HG03521 (cell line): ENCODE results near the gene SORCS3.

Experiments used
- ATAC-seq: cut with Tn5 transposase; IDR thresholded peaks from one replicate; pipeline ENCODE4 v1.9.1; 2021; ENCODE audit warnings: mild to moderate bottlenecking, moderate library complexity; ENCODE audit not compliant: unreplicated experiment

SORCS3 gene

DNA sequence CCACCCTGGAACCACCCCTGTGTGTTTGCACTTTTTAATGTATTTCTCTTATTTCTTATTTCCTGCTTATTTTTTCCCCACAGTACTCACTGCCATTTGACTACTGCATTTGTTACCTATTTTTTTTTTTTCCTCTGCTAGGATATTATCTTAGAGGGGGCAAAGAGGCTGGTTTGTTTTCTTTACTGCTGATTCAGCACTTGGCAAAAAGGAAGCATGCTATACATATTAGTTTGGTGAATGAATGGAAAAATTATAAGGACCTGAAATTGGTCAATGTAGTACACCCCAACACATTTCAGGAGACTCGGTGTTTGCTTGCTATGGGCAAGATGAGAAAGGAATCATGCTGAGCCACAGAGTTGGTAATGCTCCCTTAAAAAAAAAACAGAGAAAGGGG, 193.5 kb downstream of the SORCS3 start:
- ATAC-seq = no peak

DNA sequence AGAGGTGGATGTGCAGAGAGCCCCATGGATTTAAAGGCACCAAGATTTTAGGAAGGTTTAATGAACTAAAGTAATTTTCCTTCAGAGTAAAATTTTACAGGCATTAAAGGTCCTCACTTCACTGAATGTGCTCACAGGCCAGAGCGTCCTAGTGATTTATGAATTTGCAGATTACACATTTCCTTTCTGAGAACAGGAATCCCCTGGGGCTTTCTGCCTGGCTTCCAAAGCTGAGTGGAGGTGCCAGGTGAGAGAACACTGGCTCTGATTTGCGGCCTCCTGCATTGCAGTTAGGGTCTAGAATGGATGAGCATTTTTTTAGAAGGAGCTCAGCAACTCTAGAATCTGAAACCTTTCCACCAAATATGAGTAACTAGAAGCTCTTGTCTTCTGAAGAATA, 194.3 kb downstream of the SORCS3 start:
- no peak for ATAC-seq

DNA sequence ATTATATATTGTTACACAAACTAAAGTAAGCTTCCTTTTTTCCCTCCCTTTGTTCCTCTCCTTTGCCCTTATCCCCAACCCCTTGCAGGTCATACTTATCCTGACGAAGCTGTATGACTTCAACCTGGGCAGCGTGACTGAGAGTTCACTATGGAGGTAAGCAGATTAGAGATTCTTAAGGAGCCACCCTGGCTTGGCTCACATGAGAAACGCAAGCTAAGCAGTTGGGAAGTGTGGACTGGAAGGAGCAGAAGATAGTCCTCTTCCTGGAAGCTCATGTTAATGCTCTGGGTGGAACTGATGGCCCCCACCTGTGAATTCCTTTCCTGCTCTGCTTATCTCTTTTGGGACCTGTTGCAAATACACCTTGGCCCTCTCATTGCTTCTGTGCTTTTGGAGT, 201.6 kb downstream of the SORCS3 start:
- ATAC-seq = no peak

DNA sequence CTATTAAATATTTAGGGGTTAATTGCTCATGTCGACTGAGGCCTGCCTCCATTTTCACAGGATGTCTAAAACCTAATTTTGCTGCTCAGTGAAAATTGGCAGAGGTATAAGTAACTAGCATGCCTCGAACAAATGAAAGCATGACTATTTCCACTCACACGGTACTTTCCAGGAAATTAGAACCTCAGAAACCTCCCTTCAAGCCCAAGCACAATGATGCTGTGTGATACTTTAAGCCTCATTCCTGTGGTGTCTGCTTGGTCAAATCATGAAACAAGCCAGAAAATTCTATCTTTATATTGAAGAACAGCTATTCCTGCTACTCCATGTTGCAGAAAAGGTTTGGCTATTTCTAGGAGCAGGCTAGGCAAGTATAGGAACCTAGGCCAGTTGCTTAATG, 203.0 kb downstream of the SORCS3 start:
- ATAC-seq = no peak

DNA sequence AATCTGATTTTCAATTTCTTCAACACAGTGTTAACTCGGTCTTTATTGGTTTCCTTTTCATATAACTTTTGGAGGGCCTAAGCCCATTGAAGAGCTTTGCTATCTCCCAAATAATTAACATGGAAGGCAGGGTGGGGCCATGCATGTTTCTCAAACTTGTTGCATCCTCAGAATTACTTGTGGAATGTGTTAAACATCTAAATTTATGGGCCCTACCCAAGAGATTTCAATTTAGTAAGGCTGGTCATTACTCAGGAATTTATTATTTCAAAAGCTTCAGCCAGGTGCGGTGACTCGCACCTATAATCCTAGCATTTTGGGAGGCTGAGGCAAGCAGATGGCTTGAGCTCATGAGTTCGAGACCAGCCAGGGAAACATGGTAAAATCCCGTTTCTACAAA, 208.9 kb downstream of the SORCS3 start:
- ATAC-seq = no peak

DNA sequence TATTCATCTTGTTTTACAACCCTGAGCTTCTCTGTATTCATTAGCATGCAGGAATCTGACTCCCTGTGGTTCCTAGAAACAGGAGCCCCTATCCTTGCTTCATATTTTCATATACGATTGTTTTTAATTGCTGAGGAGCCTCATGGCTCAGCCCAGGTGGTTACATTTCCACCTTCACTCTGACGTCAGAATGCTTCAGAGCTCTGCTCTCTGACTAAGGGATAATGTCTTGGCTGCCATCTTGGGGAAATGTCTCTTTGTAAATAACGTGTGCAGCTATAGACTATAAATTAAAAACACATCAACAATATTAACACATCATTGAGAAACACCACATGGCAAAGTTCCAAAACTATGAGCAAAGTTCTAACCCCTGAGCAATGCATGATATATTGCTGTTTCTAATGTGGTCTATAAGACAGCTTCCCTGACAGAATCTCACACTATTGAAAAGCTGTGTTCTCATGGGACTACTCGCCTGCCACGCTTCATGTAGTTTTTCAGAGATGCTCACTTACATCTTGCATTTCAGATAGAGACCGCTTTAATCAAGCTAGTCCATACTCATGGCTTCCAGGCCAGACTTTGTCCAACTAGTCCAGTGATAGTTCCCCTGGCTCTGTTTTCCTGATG, 227.0 kb downstream of the SORCS3 start:
- ATAC-seq = no peak

DNA sequence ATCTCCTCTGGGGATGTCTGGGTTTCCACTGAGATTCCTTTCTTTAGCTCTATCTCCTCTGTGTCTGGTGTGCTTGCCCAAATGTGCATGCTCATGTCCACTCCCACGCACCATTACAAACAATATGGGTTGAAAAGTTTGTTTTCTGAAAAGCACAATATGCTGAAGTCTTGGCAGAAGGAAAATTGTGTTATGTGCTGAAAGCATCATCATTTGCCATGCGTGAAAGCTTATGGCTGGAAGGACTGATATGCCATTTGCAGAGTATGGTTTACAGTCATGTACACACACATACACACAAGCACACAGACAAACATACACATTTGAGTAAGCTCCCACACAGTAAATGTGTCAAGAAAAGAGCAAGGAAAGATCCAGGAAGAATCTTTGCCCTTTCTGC, 231.6 kb downstream of the SORCS3 start:
- ATAC-seq = no peak

DNA sequence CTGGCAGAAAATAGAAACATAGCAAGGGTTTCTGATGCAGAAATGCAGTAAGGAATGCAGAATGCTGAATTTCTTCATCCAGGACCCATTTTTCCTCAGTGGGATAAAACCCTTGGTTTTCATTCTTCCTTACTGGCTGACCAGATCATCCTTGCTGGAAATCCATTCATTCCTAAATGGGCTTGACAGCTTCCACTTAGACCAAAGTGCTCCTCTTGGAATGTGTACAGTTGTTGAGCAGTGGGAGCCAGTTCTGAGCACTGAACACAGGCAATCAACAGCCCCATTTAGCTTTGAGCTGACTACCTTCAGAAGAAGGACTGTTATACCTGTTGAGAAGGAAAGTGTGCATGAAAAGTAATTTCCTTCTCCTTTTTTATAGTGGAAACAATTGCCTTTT, 232.1 kb downstream of the SORCS3 start:
- no peak for ATAC-seq

DNA sequence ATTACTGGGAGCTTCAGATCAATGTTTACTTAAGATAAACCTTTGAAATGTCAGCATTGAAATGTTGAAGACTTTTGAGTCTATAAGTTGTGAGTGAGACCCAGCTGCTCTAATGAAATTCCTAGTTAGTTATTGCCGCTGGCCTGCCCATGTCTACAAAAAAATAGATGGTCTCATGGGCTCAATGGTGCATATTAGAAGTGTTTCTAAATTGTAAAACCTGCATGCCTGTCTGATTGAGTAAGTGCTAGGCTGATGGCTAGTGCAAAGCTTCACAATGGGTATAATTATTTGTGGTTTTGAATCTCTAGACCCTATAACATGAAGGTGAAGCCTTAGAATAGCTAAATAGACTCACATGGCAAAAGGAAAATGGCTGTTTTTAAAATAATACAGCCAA, 234.5 kb downstream of the SORCS3 start:
- ATAC-seq = no peak

DNA sequence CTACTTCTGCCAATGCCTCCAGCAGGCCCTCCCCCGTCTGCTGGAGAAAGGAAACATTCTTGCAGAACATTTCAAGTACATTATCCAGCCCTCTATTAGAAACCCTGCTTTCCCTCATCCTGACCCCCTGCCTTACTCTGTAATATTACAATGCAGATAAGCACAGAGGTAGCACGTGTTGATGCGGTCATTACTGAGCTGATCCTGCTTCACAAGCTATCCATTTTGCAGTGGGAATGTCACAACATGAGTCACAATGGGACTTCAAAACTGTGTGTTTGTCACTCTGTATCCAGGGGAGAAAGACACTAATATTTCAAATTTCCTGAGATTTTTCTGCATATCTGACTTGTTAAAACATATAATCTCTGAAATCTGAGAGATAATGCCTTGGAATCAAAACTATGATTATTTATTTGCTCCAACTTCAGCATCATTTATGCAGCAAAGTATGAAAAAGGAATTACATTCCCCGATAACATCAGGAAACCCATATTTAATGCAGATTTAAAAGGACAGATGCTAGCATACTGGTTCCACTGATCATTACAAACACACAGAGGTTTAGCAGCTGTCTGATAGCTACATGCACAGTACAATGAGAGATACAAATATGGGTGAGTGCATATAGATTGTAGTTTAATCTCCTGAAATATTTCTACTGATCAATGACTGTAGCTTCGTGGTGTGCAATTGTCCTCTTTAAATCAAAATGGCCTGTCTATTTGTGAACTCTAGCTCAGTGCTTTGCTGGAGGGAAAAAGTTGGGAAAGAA, 239.7 kb downstream of the SORCS3 start:
- ATAC-seq = no peak

DNA sequence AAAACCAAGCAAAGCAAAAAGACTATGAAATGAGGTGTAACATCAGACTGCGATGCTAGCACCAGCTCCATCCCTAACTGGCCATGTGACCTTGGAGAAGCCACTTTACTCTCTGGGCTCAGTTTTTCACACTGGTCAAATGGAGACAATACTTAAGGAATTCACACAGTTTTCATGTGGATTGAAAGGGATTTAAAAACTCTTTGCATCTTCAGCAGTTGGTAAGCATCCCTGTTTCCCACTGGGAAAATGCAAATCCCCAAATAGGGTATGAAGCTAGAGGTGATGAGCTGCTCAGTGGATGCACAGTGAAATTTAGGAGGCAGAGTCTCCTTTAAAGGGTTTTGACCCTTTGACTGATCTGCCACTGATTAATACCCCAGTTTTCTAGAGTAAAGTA, 240.7 kb downstream of the SORCS3 start:
- ATAC-seq = no peak

DNA sequence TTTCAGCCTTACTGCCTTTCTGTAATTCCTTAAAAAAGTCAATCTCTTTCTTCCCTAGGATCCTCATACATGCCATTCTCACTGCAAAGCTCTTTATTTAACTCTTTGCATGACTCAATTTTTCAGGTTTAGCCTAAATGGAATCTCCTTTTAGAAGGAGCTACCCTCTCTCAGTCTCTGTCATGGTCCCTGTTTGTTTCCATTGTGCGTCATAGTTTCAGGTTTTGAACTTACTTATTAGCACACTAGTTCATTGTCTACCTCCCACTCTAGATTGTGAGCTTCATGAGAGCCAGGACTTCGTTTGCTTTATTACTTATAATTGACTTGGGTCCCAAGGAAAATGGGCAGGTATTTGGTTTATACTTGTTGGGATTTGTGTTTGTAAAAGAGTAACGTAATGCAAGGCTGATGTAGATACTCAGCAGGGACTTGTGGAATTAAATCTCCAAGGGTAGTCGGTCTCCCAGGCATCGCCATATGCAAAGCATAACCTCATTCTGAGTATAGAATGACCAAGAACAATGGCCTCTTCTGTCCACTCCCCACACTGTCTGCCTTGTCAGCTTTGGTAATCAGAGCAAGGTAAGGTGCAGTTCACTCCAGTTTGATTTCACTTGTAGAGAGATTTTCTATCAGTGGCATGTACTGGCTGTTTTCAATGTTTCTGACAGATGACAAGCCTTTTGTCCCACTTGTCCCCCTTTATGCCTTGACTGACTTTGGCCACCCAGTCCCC, 252.0 kb downstream of the SORCS3 start:
- ATAC-seq = no peak

DNA sequence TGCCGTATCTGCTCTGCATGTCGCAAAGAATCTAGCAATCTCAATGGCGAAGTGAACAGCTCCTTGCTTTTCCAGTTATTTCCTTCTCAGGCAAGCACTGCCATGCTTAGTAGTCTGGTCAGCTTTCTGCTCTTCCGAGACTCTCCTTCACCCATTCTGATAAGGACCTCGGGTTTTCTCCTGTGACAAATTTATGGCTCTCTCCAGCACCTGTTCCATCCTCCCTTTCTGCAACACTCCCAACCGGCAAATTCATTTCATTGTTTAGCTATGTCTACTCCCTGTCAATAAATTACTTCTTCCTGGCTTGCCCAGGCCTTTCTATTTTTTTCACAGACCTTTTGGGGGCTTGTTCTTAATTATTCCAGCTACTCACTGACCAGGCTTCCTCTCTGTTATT, 252.6 kb downstream of the SORCS3 start:
- ATAC-seq = no peak

DNA sequence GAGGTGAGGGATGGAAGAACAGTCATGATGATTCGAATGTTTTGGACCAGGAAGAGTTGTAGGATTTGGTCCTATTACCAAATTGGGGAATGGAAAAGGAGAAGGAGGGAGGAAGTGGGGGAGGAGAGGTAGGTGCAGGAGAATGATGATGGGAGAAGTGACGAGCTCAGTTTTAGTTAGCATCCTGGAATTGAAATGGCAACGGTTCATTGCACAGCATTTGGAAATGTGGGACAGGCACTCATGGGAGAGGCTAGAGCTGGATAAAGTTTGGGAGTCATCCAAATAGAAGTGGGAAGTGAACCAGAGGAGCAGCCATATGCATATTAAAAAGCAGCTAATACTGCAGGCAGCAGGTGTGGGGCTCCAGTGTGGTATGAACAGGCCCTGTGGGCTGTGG, 253.6 kb downstream of the SORCS3 start:
- ATAC-seq = no peak

DNA sequence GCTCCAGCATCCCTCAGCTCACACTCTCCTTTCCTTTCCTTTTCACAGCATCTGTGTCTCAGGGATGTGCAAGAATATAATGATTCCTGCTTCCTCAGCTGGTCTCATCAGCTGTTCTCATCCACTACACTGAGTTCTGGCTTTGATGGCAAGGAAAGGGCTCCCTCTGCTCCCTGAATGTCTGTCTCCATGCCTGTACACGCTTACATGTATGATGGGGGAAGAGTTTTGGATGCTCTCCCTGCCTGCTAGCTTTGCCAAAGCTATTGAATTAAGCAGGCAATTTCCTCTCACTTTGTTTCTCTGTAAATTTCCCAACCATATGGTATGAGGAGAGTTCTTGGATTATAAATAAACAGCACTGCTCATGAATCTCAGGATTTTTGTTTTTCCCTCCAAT, 254.5 kb downstream of the SORCS3 start:
- ATAC-seq = no peak

DNA sequence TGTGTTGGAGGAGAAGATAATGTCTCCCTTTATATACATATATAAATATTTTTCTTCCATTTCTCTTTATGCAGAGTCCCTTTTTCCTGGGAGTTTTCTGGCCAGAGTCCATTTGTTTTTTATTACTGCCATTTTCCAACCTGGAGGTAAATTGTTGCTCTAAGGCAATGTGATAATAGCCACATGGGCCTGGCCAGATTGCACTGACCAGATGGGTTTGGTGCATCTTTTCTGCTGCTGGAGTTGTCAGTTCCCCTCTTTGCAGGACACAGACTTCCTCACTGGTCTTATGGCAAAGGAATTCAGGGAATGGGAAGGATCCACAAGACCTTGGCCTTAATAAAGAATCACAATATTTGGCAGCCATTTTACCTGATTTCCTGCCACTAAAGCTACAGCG, 254.9 kb downstream of the SORCS3 start:
- ATAC-seq = no peak

DNA sequence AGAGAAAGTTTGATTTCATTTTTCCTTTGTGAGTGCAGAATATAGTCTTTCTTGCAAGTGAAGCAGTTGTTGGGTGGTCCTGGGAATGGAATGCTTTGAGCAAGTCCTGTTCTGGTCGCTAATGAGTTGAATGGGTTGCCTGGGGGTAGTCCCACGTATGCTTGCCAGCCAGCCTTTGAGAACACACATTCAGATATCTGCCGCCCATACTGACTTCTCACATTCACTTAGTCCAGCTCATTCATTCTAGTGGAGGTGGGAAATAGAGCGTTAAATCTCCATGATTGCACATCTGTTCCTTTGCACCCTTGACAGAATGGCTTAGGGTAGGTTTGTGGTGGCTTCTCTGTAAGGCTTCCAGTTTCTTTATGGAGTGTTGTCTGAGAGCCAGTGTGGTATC, 256.6 kb downstream of the SORCS3 start:
- no peak for ATAC-seq

DNA sequence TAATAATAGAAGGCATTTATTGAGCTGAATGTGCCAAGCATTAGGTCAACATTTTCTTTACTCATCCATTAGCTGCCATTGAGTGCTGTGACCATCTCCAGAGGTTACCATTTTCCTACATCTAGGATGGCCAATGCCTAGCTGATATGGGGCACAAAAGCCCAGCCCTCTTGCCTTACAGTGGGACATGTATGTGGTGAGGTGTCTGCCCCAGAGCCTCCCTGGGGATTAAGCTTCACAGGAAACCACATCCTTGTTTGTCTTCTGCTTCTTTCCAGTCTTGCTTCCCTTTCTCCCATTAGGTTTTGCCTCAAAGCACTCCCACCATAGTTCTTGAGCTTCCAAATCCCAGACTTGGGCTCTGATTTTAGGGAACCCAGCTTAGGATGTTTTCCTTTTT, 258.7 kb downstream of the SORCS3 start:
- ATAC-seq = no peak

DNA sequence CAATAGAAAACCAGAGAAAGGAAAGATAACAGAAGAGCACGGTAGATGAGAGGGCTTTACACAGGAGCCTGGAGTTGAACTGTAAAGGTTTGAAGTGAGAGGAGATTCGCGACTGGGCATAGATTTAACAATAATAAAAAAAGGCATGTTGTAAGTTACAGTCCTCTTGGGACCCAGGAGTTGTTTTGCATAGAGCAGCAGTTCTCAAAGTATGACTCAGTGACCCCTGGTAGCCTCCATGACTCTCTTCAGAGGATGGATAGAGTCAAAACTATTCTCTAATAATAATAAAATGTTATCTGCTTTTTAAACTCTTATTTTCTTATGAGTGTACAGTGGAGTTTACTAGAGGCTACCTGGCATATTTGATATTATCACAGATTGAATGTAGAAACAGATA, 262.3 kb downstream of the SORCS3 start:
- no peak for ATAC-seq

DNA sequence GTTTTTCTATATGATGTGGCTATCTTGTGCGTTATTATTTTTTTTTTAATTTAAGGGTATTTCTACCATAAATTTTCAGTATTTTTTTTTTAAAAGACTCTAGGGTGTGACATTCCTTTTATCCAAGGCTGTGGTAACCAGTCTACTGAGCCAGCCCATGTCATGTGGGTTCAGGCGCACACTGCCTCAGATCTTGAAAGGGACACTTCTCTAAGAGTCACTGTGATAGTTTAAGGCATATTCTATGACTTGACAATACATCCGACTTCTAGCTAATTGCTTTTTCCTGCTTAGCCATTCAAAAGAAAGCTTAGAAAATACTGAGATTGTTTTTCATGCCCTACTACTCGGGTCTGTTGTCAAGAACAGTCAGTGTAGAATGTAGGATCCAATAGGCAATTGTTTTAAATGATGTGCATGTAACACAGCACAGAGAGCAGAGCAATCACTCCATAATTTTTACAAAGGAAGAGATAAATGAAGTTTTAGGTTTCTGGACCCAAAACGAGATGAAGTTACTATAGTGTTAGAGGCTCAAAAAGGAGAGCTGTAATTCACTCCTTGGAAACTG, 263.7 kb downstream of the SORCS3 start:
- no peak for ATAC-seq

DNA sequence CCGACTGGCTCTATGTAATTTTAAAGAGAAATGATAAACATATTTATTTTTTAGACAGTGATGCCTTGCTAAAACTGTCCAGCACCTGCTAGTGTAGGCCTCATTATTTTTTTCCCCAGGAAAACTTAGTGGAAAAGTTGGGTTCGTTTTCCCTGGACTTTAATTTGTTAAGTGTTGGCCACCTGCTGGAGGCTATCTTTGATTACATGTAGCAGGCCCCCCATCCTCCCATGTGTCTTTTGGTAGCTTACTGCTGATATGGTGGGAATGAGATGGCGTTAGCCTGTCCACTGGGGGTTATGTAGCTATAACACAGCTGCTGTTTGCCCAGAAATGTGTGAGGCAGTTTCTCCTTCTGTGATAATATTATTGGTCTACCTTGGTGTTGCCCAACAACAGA, 265.0 kb downstream of the SORCS3 start:
- ATAC-seq = no peak

DNA sequence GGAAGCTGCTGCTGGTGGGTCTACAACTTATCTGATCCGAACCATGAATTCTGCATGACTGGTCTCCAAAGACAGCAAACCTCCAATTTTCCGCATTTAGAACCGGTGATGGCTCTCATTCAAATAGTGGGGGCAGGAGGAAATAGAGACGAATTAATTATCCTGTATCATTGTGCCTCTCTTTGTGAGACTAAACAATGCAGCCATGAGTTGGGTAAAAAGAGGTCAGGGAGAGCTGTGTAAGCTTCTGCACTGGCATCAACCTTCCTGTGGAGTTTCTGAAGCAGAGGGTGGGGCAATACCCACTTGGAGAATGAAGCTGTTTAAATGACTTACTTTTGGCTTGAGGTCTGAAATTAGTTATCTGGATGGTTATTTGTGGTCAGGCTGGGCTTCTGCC, 266.4 kb downstream of the SORCS3 start:
- ATAC-seq = no peak
